Measurements from ENCODE around the gene FAM181A. TPM values are rescaled to one million over a fixed set of nuclear protein-coding genes. Genes with fewer than 3 reads are reported as not detected.

The FAM181A gene
- total RNA-seq, 1 donor from 2014 or later, result 14.7 TPM

DNA sequence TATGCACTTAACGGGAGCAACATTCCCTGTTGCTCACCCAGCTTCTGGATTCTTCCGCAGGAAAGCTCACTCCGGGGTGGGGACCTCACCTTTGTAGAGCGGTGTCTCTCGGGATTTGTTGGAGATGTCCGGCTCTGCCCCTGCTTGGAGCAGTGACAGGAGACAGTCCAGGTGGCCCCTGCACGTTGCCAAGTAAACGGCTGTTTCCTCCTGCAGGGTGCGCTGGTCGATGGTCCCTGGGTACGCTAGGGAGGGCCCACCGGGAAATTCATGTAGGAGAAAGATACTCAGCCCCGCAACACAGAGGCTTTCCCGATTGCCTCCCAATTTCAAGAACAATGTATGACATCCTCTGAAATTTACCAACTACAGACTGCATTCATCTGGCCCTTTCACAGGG is 26.1 kb downstream of the FAM181A start:
- no peak for DNase-seq (ENCODE audit: low read depth, low spot score)
- Mint-ChIP-seq H3K27me3 (ENCODE audit: low read depth) (no peaks in the 10 kb centered on the region), H3K4me3 (no peak overlapping the region), H3K27ac (ENCODE audit: unreplicated experiment) (no peak overlapping the region), H3K4me1 (peaks cover 4% of the 10 kb centered on the region), H3K36me3 (ENCODE audit: low read depth) (no peaks in the 10 kb centered on the region), H3K9me3 (no peaks in the 10 kb centered on the region)
- no peak for TF ChIP-seq CTCF (conservative IDR thresholded peaks at IDR 0.05)

DNA sequence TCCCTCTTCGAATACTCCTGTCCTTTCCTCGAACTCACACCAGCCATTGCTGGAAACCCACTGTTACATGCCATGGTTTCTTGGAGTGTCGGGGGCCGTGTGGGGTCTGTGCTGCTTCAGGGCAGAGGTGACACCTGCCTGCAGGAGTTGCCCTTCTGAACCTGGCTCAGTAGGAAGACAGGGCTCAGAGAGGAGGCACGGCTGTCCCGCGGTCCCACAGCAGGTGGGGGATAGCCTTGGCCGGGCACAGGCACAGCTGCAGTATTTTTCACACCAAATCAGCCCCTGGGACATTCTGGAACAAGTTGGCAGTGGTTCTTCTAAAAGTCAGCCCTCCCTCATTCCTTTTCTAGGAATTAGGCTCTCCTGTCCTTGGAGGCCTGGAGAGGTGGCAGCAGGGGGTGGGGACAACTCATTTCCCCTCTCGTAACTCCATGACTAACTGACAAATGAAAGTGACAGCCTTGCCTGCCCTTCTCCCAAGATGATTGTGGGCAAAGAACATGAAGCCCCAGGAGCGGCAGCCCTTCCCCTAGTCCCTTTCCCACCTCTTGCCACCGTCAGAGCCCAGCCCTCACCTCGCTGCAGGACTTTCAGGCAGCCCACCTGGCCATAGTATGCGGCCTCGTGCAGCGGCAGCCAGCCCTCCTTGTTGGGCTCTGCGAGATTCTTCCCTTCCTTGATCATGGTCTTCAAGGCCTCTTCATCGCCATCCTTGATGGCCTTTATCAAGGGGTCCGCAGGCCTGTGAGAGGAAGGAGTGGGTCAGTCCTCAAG is 26.8 kb downstream of the FAM181A start:
- Mint-ChIP-seq H3K36me3 (ENCODE audit: low read depth) (no peaks in the 10 kb centered on the region), H3K27me3 (ENCODE audit: low read depth) (no peaks in the 10 kb centered on the region), H3K4me1 (peaks cover 5% of the 10 kb centered on the region), H3K4me3 (no peak overlapping the region), H3K9me3 (no peaks in the 10 kb centered on the region), H3K27ac (ENCODE audit: unreplicated experiment) (no peak overlapping the region)
- TF ChIP-seq CTCF (conservative IDR thresholded peaks at IDR 0.05), result no peak
- no peak for DNase-seq (ENCODE audit: low read depth, low spot score)

GRCh38 chr14:93954516-93954830 is 27.3 kb downstream of the FAM181A start:
- no peak overlapping the region for H3K27ac Mint-ChIP-seq (ENCODE audit: unreplicated experiment)
- H3K27me3 Mint-ChIP-seq (ENCODE audit: low read depth), result no peaks in the 10 kb centered on the region
- no peak for DNase-seq (ENCODE audit: low read depth, low spot score)
- no peak overlapping the region for H3K4me3 Mint-ChIP-seq
- H3K36me3 Mint-ChIP-seq (ENCODE audit: low read depth), result no peaks in the 10 kb centered on the region
- no peak for TF ChIP-seq CTCF (conservative IDR thresholded peaks at IDR 0.05)
- H3K4me1 Mint-ChIP-seq, result peaks cover 11% of the 10 kb centered on the region
- H3K9me3 Mint-ChIP-seq, result no peaks in the 10 kb centered on the region

GRCh38 chr14:93954900-93955849 is 28.0 kb downstream of the FAM181A start:
- Mint-ChIP-seq H3K4me3 (no peak overlapping the region), H3K27ac (ENCODE audit: unreplicated experiment) (no peak overlapping the region), H3K4me1 (peaks cover 18% of the 10 kb centered on the region)

More at GRCh38 chr14:93954900-93955849, 28.0 kb downstream of the FAM181A start:
- no peak for DNase-seq (ENCODE audit: low read depth, low spot score)
- Mint-ChIP-seq H3K27me3 (ENCODE audit: low read depth) (no peaks in the 10 kb centered on the region), H3K36me3 (ENCODE audit: low read depth) (no peaks in the 10 kb centered on the region), H3K9me3 (no peaks in the 10 kb centered on the region)
- TF ChIP-seq CTCF (conservative IDR thresholded peaks at IDR 0.05), result no peak
